Measurements from ENCODE around the gene SFTPA1. TPM values are rescaled to one million over a fixed set of nuclear protein-coding genes. Genes with fewer than 3 reads are reported as not detected.
"Not testable (repeated sequence)": the region's sequence is repeated elsewhere in the genome, so short reads cannot be mapped to it uniquely, and the experiment has no call there.

The SFTPA1 gene
- total RNA-seq, 1 donor from 2014 or later, result not detected

GRCh38 chr10:79664686-79665085 lies 53.9 kb downstream of the SFTPA1 start:
- not testable (repeated sequence) for H3K27me3 Mint-ChIP-seq (ENCODE audit: low read depth); H3K9me3 Mint-ChIP-seq; H3K4me1 Mint-ChIP-seq; H3K36me3 Mint-ChIP-seq (ENCODE audit: low read depth); H3K4me3 Mint-ChIP-seq; DNase-seq (ENCODE audit: low read depth, low spot score); H3K27ac Mint-ChIP-seq (ENCODE audit: unreplicated experiment)

Other genes with a start within 250 kb of the SFTPA1 start
- gene ZCCHC24, start 165.3 kb upstream of the SFTPA1 start, total RNA-seq, result 24.3 and 26.5 TPM in 2 replicates
- 0.18 and 0.21 TPM in 2 replicates for gene EIF5AL1, start 98.4 kb upstream of the SFTPA1 start, total RNA-seq
- not detected in 2 replicates for gene SFTPA2, start 50.5 kb upstream of the SFTPA1 start, total RNA-seq
- gene NUTM2B, start 92.3 kb downstream of the SFTPA1 start, total RNA-seq, result 1.8 TPM in 2 replicates
- 1.6 and 2.0 TPM in 2 replicates for gene NUTM2E, start 215.8 kb downstream of the SFTPA1 start, total RNA-seq